Left renal pelvis (tissue), 4 donors: Measurements from ENCODE around the gene CAPN9. TPM values are rescaled to one million over a fixed set of nuclear protein-coding genes. Genes with fewer than 3 reads are reported as not detected.
"Not testable (repeated sequence)": the region's sequence is repeated elsewhere in the genome, so short reads cannot be mapped to it uniquely, and the experiment has no call there.

Experiments used
- DNase-seq, 4 donors: peaks; one replicate each; pipeline ENCODE4 v3.0.0-alpha.2; 2013; ENCODE audit warnings: low read depth in 4 of 4, low spot score in 3 of 4
- polyA plus RNA-seq, 4 donors: library from polyadenylated mRNA; unstranded; fragments of 120-200 nt; gene quantifications; one replicate each; pipeline ENCODE4 v1.2.1, GENCODE V29; 2013; ENCODE audit not compliant: insufficient read length in 4 of 4

CAPN9 gene
- polyA plus RNA-seq, 4 donors, result 0.57 to 2.3 (median 0.88) TPM

DNA sequence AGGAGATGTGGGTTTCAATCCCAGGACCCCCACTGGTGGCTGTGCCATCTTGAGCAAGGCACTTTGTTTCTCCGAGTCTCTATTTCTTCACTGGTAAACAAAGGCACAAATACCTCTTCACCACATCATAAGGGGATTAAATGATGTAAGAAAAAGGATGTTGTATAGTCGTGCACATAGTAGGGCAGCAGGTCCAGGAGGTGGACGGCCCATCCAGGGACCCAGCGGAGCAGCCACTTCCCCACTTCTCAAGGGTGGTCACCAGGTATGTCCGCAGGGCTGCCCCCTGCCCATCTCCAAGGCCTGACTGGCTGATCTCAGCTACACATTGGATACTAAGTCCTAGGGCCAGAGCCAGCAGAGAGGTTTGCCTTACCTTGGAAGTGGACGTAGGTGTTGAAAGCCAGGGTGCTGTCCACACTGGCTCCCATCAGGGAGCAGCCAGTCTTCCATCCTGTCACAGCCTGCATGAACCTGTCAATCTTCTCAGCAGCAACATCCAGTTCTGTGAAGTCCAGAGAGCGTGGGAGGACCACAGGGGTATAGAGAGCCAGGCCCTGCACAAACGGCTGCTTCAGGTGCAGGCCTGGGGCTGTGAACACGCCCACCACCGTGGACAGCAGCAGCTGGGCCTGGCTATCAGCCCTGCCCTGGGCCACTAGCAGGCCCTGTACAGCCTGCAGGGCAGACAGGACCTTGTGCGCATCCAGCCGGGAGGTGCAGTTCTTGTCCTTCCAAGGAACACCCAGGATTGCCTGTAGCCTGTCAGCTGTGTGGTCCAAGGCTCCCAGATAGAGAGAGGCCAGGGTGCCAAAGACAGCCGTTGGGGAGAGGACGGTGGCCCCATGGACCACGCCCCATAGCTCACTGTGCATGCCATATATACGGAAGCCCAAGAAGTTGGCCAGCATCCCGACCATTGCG is 37.3 kb upstream of the CAPN9 start:
- no peak for DNase-seq

- no peak for DNase-seq
Measured at GRCh38 chr1:230710543-230710904, 36.7 kb upstream of the CAPN9 start.

GRCh38 chr1:230711245-230711644 is 35.9 kb upstream of the CAPN9 start:
- no peak for DNase-seq

- DNase-seq, result no peak
Measured at GRCh38 chr1:230712470-230712942, 34.7 kb upstream of the CAPN9 start.

DNA sequence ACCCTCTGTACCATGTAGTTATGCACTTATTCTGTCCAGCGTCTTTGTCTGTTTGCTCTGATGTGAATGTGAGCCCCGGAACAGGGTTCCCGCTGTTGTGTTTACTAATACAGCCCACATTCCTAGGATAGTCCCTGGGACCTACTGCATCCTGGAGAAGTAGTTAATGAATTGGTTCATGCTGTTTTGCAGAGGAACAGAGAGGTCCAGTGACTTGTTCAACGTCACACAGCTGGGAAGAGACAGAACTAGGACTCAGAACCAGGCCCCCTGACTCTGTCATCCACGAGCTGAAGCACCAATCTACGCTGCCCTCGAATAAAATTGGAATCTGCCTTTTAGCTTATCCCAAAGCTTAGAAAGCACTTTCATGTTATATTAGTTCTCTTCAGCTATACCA is 34.0 kb upstream of the CAPN9 start:
- no peak for DNase-seq

GRCh38 chr1:230713547-230713914 is 33.7 kb upstream of the CAPN9 start:
- no peak for DNase-seq

GRCh38 chr1:230713915-230714764 is 33.0 kb upstream of the CAPN9 start, which contains the start of gene AGT:
AGT (minus strand) TSS chr1:230714122; CDS start chr1:230710823, 3,299 bp downstream.
- no peak for DNase-seq

- DNase-seq, result no peak
Measured at GRCh38 chr1:230715510-230715909, 31.7 kb upstream of the CAPN9 start.

GRCh38 chr1:230716453-230716852 is 30.7 kb upstream of the CAPN9 start:
- DNase-seq, result not testable (repeated sequence)

DNA sequence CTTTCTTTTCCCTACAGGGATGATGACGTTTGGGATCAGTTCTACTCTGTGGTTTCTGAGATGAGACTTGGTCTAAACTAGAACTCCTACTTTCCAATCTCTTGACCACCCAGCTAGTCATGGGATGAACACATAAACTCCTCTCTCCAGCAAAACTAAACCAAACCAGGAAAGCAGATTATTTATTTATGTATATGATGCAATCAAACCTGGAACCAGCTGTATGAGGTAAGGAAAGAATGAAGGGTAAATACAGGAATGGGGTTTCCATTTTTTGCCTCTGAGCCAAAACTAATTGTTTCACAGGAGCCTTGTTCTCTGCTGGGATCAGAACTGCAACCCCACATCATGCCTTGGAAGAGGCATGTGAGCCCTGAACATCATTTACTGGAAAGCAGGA is 29.9 kb upstream of the CAPN9 start:
- no peak for DNase-seq

GRCh38 chr1:230721849-230722522 is 25.2 kb upstream of the CAPN9 start:
- DNase-seq, result not testable (repeated sequence)

- no peak for DNase-seq
Measured at GRCh38 chr1:230725256-230726012, 21.8 kb upstream of the CAPN9 start.

GRCh38 chr1:230728710-230729392 is 18.3 kb upstream of the CAPN9 start:
- DNase-seq, result no peak

GRCh38 chr1:230730977-230731376 is 16.2 kb upstream of the CAPN9 start:
- DNase-seq, result no peak

DNA sequence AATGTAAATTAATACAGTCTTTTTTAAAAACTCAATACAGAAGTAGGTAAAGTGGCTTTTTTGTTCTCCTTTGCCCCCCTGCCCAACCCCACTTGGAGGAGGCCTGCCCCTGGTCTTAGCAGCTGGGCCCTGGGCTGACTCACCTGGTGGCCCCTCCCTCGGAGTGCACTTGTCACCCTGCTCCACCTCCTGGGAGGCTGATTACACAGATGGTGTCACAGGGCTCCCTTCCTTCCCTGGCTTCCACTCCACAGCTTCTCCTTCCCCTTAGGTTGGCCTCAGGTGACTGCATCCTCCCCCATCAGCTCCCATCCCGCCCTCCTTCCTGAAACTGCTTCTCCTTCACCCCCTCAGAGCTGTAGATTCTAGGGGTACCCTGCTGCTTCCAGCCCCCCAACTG is 11.7 kb upstream of the CAPN9 start:
- DNase-seq, result no peak

DNA sequence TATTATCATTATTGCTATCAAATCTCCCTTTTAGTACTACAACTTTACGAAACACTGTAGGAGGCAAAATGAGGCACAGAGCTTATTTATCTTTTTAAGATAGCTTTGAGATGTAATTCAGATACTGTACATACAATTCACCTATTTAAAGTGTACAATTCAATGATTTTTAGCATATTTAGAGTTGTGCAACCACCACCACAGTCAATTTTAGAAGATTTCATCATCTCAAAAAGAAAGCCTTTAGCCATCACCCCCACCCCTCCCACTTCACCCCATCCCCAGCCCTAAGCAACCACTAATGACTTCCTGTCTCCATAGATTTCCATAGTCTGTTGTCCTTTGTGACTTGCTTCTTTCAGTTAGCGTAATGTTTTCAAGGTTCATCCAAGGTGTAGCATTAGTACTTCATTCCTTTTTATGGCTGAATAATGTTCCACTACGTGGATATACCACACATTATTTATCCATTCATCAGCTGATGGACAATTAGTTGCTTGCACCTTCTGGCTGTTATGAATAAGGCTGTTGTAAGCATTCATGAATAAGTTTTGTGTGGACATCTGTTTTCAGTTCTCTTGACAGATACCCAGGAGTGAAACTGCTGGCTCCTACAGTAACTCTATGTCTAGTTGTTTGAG is 9.4 kb upstream of the CAPN9 start:
- no peak for DNase-seq

GRCh38 chr1:230739564-230740290 is 7.5 kb upstream of the CAPN9 start:
- DNase-seq, result no peak

- no peak for DNase-seq
Measured at GRCh38 chr1:230743899-230744298, 3.3 kb upstream of the CAPN9 start.
